B cell (primary cell): ENCODE data around the gene CYGB.

Experiments used
- CTCF ChIP-seq: fragments of 200-600 bp; IDR thresholded peaks from one replicate; pipeline ENCODE4 v1.8.0; 2022; ENCODE audit warnings: antibody characterized with exemption, mild to moderate bottlenecking
- EZH2 ChIP-seq: IDR thresholded peaks from 2 replicates; pipeline ENCODE4 v1.6.1; 2012; ENCODE audit warnings: borderline replicate concordance, low read depth, mild to moderate bottlenecking, moderate library complexity, low read length; ENCODE audit not compliant: insufficient read depth, poor library complexity, severe bottlenecking

GRCh38 chr17:76504117-76504516, 33.4 kb downstream of the CYGB start:
- TF ChIP-seq EZH2 (no peak), CTCF (no peak)
